Measurements from ENCODE around the gene DBNDD2.

Gene DBNDD2

GRCh38 chr20:45407067-45407745 lies 883 bp upstream of the DBNDD2 start:
- CTCF ChIA-PET, result interaction anchor here (0.7 to 2.5 kb wide), 9 partner anchors 9 to 863 kb away, joined by 3 to 18 read pairs (median 4); partner anchors contain the start of genes PIGT and SYS1
- H3K9me3 ChIP-seq (ENCODE audit: control insufficient read depth, insufficient read depth, low read depth, low read length), result no peaks in the 10 kb centered on the region
- peaks cover 10% of the 10 kb centered on the region for H3K4me1 ChIP-seq (ENCODE audit: control insufficient read depth, insufficient read depth, low read length)
- POLR2A ChIA-PET, result interaction anchor here (0.5 to 2.2 kb wide), 14 partner anchors 9 to 528 kb away, joined by 3 to 22 read pairs (median 5); partner anchors contain the start of genes PIGT and SYS1
- H3K4me3 ChIP-seq (ENCODE audit: low read depth, low read length), result peak overlapping the region; percentile 71
- peak overlapping the region; percentile 92 for H3K27ac ChIP-seq (ENCODE audit: extremely low read depth, low read depth, low read length)
- H3K36me3 ChIP-seq (ENCODE audit: control insufficient read depth in 2 of 2, insufficient read depth in 1 of 2, low read length in 2 of 2), result peaks cover 0 to 28% of the 10 kb centered on the region in 2 experiments; a peak in 2 of 3 replicates
- TF ChIP-seq ELK4 (IDR thresholded peaks at IDR 0.05; ENCODE audit: borderline replicate concordance, low read depth, low read length) (no peak), ZNF600 (tag by site-specific recombination; IDR thresholded peaks at IDR 0.05) (peak; percentile 78), ZNF433 (tag by site-specific recombination; IDR thresholded peaks at IDR 0.05; ENCODE audit: low read depth) (no peak), ZNF580 (tag by site-specific recombination; IDR thresholded peaks at IDR 0.05) (no peak), REST (tag by site-specific recombination; IDR thresholded peaks at IDR 0.05) (peak; percentile 71; the same call in 1 of the 2 replicates), ATF2 (tag by site-specific recombination; IDR thresholded peaks at IDR 0.05; ENCODE audit: low read depth) (peak; percentile 51), ZNF214 (tag by site-specific recombination; IDR thresholded peaks at IDR 0.05; ENCODE audit: borderline replicate concordance) (no peak), ZNF335 (tag by site-specific recombination; conservative IDR thresholded peaks at IDR 0.05) (peak; percentile 65), ZNF629 (tag by site-specific recombination; IDR thresholded peaks at IDR 0.05) (0 out of 2 replicates have a peak, but pooled peaks have one; percentile 25), ZNF76 (tag by site-specific recombination; IDR thresholded peaks at IDR 0.05; ENCODE audit: borderline replicate concordance, low read depth) (peak; percentile 75), GLIS1 (tag by site-specific recombination; IDR thresholded peaks at IDR 0.05) (peak; percentile 43; the same call in 1 of the 2 replicates), ZBTB8A (tag by site-specific recombination; IDR thresholded peaks at IDR 0.05) (no peak), ZNF10 (tag by site-specific recombination; IDR thresholded peaks at IDR 0.05) (no peak), ZNF521 (tag by site-specific recombination; IDR thresholded peaks at IDR 0.05) (no peak), SP2 (tag by site-specific recombination; IDR thresholded peaks at IDR 0.05) (peak; percentile 5; the same call in 1 of the 2 replicates), ZNF221 (tag by site-specific recombination; IDR thresholded peaks at IDR 0.05; ENCODE audit: borderline replicate concordance) (no peak), ZNF785 (tag by site-specific recombination; IDR thresholded peaks at IDR 0.05) (no peak), ZEB2 (tag by site-specific recombination; IDR thresholded peaks at IDR 0.05) (no peak), KLF17 (tag by site-specific recombination; IDR thresholded peaks at IDR 0.05) (no peak; the same call in 1 of the 2 replicates), ZNF398 (tag by site-specific recombination; IDR thresholded peaks at IDR 0.05) (peak; percentile 94), ZNF311 (tag by site-specific recombination; IDR thresholded peaks at IDR 0.05; ENCODE audit: borderline replicate concordance) (no peak), ZBTB10 (tag by site-specific recombination; IDR thresholded peaks at IDR 0.05) (peak; percentile 59; the same call in 1 of the 2 replicates), ZBTB20 (tag by site-specific recombination; IDR thresholded peaks at IDR 0.05) (peak; percentile 99), YY1 (tag by site-specific recombination; IDR thresholded peaks at IDR 0.05) (no peak)

Measured in HEK293 (cell line).